Adipocyte (in vitro differentiated cells): ENCODE measurements around the gene KXD1.

ENCODE experiments used
- DNase-seq: peaks from one replicate; pipeline ENCODE4 v3.0.0-alpha.2; 2015; ENCODE audit warnings: low read depth
- H3K27me3 ChIP-seq: replicated peaks from 2 replicates; pipeline ENCODE4 v1.7.0; 2013; ENCODE audit warnings: mild to moderate bottlenecking, low read length, moderate library complexity; ENCODE audit not compliant: control insufficient read depth, insufficient read depth
- H3K36me3 ChIP-seq: 2 replicates; pipeline ENCODE4 v1.7.0; 2013; ENCODE audit warnings: low read length, mild to moderate bottlenecking, moderate library complexity; ENCODE audit not compliant: control insufficient read depth, insufficient read depth, severe bottlenecking
- H3K4me1 ChIP-seq: 2 replicates; pipeline ENCODE4 v1.7.0; 2013; ENCODE audit warnings: mild to moderate bottlenecking, low read length, moderate library complexity; ENCODE audit not compliant: control insufficient read depth, insufficient read depth
- H3K4me3 ChIP-seq: 2 replicates; pipeline ENCODE4 v1.7.0; 2013; ENCODE audit warnings: mild to moderate bottlenecking, low read length, moderate library complexity
- H3K9ac ChIP-seq: 2 replicates; pipeline ENCODE4 v1.7.0; 2013; ENCODE audit warnings: mild to moderate bottlenecking, low read length, moderate library complexity
- H3K9me3 ChIP-seq: 2 replicates; pipeline ENCODE4 v1.7.0; 2013; ENCODE audit warnings: mild to moderate bottlenecking, low read length, moderate library complexity; ENCODE audit not compliant: control insufficient read depth

The KXD1 gene

DNA sequence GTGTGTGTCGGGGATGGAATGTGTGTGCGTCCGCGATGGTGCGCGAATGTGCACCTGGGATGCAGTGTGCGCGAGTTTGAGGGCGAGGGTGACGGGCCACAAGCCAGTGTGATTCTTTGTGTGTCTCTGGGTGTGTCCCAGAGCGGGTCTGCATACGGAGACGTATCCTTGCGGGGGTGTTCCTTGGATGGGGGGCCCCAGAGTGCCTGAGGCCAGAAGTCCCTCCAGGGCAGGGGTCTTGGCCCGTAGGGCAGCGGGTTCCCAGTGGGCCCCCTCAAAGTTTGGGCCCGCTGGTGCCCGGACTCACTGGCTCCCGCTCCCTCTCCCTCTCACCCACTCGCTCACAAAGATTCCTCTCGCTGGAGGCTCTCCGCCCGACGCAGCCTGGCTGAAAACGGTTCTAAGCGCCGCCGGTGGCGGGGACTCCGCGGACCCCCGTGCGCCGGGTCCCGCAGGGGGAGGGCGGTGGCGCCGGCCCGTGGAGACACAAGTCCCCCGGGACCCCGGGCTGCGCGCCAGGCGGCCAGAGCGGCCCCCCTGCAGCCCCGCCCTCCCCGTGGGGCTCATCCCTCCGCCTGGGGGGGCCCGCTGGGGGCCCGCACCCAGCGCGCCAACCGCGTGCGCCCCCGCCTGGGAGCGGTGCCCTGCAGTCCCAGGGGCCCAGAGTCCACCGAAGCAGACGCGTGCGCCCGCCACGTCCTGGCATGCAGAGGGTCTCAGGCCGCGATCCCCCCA lies 48.0 kb downstream of the KXD1 start:
- Histone ChIP-seq H3K27me3 (no peaks in the 10 kb centered on the region), H3K36me3 (peaks cover 17% of the 10 kb centered on the region)
- no peak for DNase-seq

DNA sequence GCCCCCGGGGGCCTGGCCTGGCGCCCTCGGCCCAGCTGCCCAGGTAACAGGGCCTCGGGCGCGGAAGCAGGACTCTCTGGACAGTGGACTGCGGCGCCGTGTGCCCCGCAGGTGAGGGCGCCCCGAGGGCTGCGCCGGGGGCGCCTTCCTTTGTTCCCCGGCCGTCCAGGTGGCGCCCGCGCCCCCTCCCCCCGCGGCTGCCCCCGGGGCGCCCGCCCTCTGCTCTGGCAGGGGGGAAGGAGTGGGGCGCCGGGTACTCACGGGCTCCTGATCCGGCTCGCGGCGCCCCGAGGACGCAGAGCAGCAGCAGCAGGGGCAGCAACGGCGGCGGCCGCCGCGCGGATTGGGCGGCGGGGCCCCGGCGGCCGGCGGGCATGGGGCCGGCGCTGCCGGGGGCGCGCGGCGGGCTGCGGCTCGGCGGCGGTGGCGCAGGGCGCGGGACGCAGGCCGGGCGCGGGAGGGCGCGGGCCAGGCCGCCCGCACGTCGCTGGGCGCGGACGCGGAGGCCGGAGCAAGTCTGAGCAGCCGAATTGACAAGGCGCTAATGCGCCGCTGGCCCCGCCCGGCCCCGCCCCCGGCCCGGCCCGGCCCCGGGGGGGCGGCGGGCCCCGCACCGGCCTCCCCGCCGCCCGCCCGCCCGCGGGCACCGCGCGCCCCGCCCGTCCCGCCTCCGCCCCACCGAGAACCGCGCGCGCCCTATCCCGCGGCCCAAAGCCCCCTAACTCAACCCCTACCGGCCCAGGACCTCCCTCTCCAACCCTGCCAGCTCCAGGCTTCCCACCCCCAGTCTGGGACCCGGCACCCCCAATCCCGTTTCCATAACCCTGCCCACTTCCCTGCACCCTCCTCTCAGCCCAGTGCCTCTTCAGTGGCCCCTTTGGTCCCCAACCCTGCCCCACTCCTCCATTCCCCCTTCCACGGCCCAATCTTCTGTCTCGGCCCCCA lies 48.9 kb downstream of the KXD1 start, which contains the start of gene CRLF1:
Gene CRLF1, minus strand, starts transcription at position 519 of the 945 bp plus-strand sequence. Its CDS starts 143 bp downstream, at position 376.
- peaks cover 4% of the 10 kb centered on the region for H3K27me3 ChIP-seq
- no peaks in the 10 kb centered on the region for H3K9me3 ChIP-seq
- DNase-seq: peak; percentile 36
- peaks cover 26% of the 10 kb centered on the region for H3K4me1 ChIP-seq
- peak within 1 kb of the TSS; percentile 88 for H3K4me3 ChIP-seq
- peaks cover 8% of the 10 kb centered on the region for H3K36me3 ChIP-seq
- peak within 1 kb of the TSS; percentile 92 for H3K9ac ChIP-seq

More for the DNA sequence above, 48.0 kb downstream of the KXD1 start:
- Histone ChIP-seq H3K4me3 (peak overlapping the region; percentile 88), H3K9ac (peak overlapping the region; percentile 92), H3K4me1 (peaks cover 21% of the 10 kb centered on the region), H3K9me3 (no peaks in the 10 kb centered on the region)

DNA sequence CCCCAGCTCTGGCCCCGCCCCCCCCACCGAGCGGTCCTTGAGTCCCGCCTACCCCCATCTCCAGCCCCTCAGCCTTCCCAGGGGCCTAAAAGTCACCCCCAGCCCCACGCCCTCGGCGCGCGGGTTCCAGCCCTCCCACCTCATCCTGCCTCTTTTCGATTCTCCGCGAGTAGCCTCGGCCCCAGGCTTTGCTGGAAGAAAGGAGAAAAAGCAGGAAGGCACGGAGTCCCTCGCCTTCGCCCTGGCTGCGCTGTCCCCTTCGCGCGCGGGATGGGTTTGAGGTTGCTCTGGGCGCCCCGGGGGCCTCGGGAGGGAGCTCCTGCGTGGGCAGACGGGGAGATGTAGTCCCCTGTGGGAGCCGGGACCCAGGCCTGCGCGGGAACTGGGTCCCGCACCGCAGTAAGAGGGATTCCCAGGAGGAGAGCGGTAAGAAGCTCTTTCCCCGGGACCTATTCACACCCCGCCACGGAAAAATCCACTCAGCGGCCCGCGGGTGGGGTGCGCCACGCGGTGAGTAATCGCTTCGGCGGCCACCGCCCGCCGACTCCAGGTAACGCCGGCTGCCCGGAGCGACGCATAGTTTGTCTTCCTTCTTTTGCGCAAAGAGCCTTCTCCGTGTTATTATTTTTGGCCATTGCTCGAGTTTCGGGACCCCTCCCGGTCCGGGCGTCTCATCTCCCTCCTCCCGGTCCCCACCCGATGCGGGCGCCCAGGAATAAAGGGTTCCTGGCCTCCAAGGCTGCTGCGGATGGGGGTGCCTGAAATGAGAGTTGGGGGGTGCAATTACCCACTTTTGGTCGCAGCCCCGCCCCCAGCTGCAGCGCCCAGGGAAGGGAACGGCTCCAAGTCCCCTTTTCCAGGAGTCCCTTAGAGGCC lies 49.8 kb downstream of the KXD1 start:
- no peaks in the 10 kb centered on the region for H3K36me3 ChIP-seq
- H3K9ac ChIP-seq: peak overlapping the region; percentile 91
- H3K9me3 ChIP-seq: no peaks in the 10 kb centered on the region
- peak; percentile 21 for DNase-seq
- peak overlapping the region; percentile 82 for H3K4me3 ChIP-seq
- peaks cover 13% of the 10 kb centered on the region for H3K27me3 ChIP-seq
- peaks cover 33% of the 10 kb centered on the region for H3K4me1 ChIP-seq

GRCh38 chr19:18608102-18608804 lies 50.6 kb downstream of the KXD1 start:
- peaks cover 13% of the 10 kb centered on the region for H3K27me3 ChIP-seq
- no peaks in the 10 kb centered on the region for H3K36me3 ChIP-seq
- peaks cover 27% of the 10 kb centered on the region for H3K4me1 ChIP-seq
- DNase-seq: no peak
- peak overlapping the region; percentile 91 for H3K9ac ChIP-seq
- H3K4me3 ChIP-seq: peak overlapping the region; percentile 82
- H3K9me3 ChIP-seq: no peaks in the 10 kb centered on the region

DNA sequence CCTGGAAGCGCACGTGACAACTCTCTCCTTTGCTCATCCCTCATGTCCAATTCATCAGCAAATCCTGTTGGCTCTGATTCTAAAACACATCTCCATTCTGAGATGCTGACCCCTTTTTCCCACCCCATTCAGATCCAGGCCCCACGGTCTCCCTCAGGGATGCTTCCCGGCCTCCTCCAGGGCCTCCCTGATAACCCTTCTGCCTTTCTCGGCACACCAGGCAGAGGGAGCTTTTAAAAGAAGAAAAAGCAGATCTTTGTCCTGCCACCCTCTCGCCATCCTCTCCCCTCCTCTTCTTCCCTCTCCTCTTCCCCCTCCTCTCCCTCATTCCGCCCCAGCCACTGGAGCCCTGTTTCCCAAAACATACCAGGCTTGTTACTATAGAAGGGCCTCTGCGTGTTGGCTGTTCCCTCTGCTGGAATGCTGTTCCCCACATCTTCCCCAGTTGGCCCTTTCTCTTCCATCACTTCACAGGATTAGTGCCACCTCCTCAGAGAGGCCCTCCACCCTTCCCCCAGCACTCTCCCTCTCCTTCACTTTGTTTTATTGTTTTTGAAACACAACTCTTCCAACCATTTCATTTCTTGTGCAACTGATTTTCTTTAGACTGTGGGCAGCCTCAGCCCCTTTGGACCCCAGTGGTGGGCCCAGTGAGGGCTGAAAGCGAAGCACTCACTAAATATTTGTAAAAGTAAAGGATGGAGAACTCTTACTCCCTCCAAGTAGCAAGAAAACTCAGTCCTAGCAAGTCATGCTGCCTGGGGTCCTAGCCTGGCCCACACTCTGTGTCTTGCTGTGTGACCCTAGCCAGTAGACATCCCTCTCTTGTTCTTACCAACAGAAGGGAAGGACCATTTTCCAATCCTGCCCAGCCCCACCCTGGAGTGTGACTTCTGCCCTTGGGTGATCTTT lies 51.4 kb downstream of the KXD1 start:
- Histone ChIP-seq H3K9me3 (no peaks in the 10 kb centered on the region), H3K9ac (peak overlapping the region; percentile 91), H3K4me1 (peaks cover 24% of the 10 kb centered on the region), H3K36me3 (no peaks in the 10 kb centered on the region), H3K4me3 (peak overlapping the region; percentile 82), H3K27me3 (peaks cover 13% of the 10 kb centered on the region)
- no peak for DNase-seq

DNA sequence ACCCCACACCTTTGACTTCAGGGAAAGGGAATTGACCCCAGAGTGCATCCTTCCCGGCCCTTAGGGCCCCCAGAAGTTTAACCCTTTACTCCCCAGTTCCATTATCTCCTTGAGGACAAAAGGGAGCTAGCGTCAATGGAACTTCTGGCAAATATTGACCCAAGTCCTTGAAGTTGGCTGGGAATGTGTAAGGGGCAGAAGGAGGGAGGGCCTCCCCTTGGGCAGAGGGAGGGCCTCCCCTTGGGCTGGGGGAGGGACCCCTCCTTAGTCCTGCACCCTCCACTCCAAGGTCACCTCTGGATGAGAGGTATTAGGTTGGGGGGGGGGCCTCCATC lies 52.0 kb downstream of the KXD1 start:
- no peak for DNase-seq

GRCh38 chr19:18610245-18610555 lies 52.5 kb downstream of the KXD1 start:
- Histone ChIP-seq H3K36me3 (no peaks in the 10 kb centered on the region), H3K4me1 (peaks cover 24% of the 10 kb centered on the region), H3K9ac (peak overlapping the region; percentile 14), H3K4me3 (no peak overlapping the region), H3K27me3 (peaks cover 13% of the 10 kb centered on the region), H3K9me3 (no peaks in the 10 kb centered on the region)
- no peak for DNase-seq

More for the DNA sequence above, 52.0 kb downstream of the KXD1 start:
- Histone ChIP-seq H3K9ac (no peak overlapping the region), H3K4me1 (peaks cover 24% of the 10 kb centered on the region), H3K4me3 (no peak overlapping the region), H3K27me3 (peaks cover 13% of the 10 kb centered on the region), H3K36me3 (no peaks in the 10 kb centered on the region), H3K9me3 (no peaks in the 10 kb centered on the region)

- Histone ChIP-seq H3K27me3 (peaks cover 13% of the 10 kb centered on the region), H3K9ac (peak overlapping the region; percentile 39), H3K9me3 (no peaks in the 10 kb centered on the region), H3K4me3 (peak overlapping the region; percentile 17), H3K4me1 (peaks cover 24% of the 10 kb centered on the region), H3K36me3 (no peaks in the 10 kb centered on the region)
- DNase-seq: no peak
These were observed 53.1 kb downstream of the KXD1 start for GRCh38 chr19:18610556-18611326.

- Histone ChIP-seq H3K4me1 (peaks cover 24% of the 10 kb centered on the region), H3K36me3 (no peaks in the 10 kb centered on the region), H3K27me3 (peaks cover 13% of the 10 kb centered on the region), H3K9me3 (no peaks in the 10 kb centered on the region), H3K4me3 (peak overlapping the region; percentile 72), H3K9ac (peak overlapping the region; percentile 39)
- DNase-seq: no peak
These were observed 53.8 kb downstream of the KXD1 start for GRCh38 chr19:18611327-18612050.
